Activated CD4-positive, CD25-positive, alpha-beta regulatory T cell treated with anti-CD3 and anti-CD28 coated beads, Interleukin-2, amount 50 U/mL, for 24 hours (primary cell): ENCODE measurements around the gene ERBB4.
"Not testable (repeated sequence)": the region's sequence is repeated elsewhere in the genome, so short reads cannot be mapped to it uniquely, and the experiment has no call there.

ENCODE experiments used
- ATAC-seq, 2 donors: fragments of 150-1000 bp; cut with Tn5 transposase; one replicate each; pipeline ENCODE4 v1.10.0; 2021; ENCODE audit warnings: mild to moderate bottlenecking in 1 of 2, moderate library complexity in 1 of 2

Gene ERBB4

GRCh38 chr2:212194396-212194795 is 344.2 kb downstream of the ERBB4 start:
- ATAC-seq, result no peak

GRCh38 chr2:212193803-212194202 is 344.8 kb downstream of the ERBB4 start:
- no peak for ATAC-seq

DNA sequence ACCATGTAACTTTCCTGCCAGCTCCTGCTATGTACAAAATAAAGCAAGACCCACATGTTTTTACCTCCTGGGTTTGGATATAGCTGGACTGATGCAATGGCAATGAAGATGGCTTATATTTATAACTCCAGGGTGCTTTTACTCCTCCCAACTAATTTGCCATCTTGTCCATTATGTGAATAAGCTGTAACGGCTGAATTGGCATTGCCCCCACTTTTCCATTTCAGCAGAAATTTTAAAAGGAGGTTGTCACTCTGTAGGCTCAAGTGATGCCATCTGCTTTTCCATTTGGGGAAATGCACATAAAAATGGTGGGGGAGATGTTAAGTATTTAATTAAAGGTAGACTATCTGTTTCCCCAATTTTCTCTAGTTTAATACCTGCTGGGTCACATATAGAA is 345.5 kb downstream of the ERBB4 start:
- ATAC-seq, result no peak

- ATAC-seq, result not testable (repeated sequence)
These were observed 347.2 kb downstream of the ERBB4 start for GRCh38 chr2:212191438-212191837.

DNA sequence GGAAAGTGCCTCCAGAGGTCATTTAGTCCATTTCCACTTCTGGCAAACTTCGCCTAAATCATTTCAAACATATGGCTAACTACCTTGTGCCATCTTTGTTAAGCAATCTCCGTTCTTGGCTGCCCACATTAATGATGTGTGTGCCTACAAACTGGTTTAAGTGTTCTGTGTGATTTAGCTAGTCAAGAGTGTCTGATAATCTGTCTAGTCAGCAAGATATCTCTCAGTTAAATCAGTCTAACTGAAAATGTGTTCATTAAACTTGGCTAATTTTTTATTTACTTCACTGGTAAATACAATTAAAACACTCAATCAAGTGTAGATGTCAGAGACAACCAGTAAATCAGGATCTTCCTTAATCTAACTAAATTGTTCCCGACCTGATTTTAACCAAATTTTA is 352.4 kb downstream of the ERBB4 start:
- ATAC-seq, result no peak

- ATAC-seq, result no peak
These were observed 357.0 kb downstream of the ERBB4 start for GRCh38 chr2:212181646-212182045.

DNA sequence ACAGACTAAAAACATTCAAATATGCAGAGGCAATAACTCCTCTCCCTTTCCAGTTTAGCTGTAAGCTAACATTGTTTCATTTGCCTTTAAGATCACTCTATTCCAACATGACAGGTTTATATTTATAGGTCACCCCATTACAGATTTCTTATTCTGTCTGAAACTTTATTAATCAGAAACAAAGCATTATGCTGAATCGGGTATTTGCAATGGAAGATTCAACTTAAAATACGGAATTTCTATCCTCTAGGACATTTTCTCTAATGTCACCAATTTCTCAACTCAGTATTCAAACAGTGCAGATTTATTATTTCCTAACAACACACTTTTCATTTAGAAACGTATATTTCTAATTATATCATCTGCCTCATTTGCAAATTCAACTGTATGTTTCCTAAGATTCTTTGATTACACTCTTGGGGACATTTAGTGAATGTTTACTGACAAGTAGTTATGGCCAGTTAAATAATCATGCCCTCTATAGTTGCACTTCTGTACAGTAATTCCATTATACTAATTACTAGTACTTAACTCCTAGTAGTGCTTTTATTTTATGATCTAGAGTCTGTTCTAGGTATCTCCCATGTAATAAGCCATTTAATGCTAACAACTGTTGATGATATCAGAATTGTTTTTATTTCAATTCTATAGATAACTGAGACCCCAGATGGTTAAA is 358.1 kb downstream of the ERBB4 start:
- no peak for ATAC-seq

DNA sequence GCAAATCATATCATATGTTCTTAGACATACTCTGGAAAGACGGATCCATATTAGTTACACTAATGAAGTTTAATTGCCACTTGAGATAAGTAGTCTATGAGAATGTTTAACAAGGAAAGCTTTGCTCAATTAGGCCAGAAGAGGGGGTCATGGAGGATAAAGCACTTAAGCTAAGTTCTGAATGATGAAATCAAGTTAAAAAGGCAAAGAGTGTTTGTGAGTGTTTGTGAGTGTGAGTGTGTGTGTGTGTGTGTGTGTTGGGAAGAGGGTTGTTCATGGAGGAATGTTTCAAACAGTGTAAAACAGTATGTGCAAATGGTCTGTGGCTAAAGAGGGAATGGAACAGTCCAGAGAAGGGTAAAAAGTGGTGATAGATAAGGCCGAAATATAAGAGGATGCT is 360.9 kb downstream of the ERBB4 start:
- no peak for ATAC-seq

DNA sequence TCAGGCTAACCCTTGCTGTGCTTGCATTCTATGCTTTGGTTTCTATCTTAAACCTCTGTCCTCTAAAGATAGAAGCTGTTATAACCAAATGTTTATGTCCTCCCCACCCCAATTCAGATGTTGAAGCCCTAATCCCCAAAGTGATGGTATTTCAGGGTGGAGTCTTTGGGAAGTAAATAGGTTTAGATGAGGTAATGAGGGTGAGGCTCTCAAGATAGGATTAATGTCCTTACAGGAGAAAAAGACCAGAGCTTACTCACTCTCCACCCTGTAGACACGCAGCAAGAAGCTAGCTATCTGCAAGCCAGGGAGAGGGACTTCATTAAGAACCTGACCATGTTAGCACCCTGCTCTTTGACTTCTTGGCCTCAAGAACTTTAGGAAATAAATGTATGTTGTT is 362.5 kb downstream of the ERBB4 start:
- ATAC-seq, result no peak

DNA sequence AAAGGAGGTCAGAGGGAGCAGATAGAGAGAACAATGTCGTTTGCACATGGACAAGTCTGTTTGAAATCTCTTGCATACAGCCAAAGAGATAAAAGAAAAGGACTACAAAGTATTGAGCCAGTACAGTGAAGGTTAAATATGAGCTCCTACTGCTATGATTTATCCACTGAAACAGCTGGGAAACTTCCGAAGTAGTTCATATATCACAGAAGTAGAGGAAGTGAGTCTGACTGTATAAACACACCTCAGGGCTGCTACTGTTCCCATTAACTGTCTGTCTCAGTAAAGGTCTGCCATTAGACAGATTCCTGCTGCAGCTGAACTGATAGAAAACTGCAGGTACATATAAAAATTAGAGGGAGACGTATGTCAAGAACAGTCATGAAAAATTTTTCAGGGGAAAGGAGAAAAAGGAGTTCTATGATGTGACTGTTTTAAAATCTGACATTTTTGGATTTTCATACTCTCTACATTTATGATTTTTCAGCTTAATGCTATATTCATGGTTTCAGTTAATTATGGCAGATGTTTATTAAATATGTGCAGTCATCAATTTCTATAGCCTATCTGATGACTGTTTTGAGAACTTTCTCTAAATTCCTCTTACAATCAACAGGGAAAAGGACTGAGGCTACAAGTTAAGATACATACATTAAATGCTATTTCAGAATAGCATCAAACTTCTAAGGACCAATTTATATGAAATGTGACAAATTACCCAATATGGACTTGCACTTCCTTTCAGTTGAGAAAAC is 364.7 kb downstream of the ERBB4 start:
- no peak for ATAC-seq

DNA sequence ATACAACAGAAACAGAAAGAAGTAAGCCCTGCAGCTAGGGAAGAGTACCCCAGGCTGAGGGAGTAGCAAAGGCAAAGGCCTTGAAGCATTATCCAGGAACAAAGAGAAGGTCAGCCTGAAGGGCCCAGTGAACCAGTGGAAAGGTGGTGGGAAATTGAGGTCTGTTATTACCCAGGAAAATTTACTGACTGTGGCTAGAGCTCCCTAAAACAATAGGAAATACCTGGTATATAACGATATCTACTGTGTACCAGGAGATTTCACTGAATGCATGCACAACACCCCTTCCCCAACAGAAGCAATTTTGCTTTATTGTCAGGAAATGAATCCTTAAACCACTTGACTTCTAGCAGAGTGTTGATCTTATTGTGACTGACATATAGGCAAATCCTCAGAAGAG is 365.3 kb downstream of the ERBB4 start:
- ATAC-seq, result no peak

DNA sequence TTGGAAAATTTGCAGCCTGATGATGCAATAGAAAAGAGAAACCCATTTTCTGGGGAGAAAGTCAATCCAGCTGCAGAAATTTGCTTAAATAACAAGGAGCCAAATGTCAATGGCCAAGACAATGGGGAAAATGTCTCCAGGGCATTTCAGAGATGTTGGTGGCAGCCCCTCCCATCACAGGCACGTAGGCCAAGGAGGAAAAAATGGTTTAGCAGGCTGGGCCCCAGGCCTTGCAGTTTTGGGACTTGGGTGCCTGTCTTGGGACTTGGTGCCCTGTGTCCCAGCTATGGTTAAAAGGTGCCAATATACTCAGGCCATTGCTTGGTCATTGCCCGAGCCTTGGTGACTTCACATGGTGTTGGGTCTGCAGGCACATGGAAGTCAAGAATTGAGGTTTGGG is 368.2 kb downstream of the ERBB4 start:
- no peak for ATAC-seq

- no peak for ATAC-seq
These were observed 380.5 kb downstream of the ERBB4 start for GRCh38 chr2:212158081-212158480.

- ATAC-seq, result no peak
These were observed 381.6 kb downstream of the ERBB4 start for GRCh38 chr2:212157012-212157411.

GRCh38 chr2:212156088-212156487 is 382.5 kb downstream of the ERBB4 start:
- no peak for ATAC-seq

DNA sequence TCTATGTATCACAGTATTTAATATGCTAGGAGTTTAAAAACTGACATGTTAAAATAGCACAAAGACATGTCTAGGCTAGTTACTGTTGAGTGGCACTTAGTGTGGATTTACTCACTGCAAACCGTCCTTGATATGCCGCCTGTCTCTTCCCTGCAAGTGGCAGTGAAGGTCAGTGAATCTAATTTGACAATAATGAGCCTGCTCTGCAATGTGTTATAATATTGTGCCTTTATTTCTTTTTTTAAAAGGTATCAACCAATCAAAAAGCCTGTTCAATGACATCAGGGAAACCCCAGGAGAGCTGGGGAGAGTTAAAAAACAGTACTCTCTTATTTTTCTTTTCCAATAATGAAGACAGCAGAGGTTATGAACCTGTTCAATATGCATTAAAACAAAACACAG is 384.1 kb downstream of the ERBB4 start:
- ATAC-seq, result no peak

- ATAC-seq, result no peak
These were observed 384.7 kb downstream of the ERBB4 start for GRCh38 chr2:212153923-212154322.

DNA sequence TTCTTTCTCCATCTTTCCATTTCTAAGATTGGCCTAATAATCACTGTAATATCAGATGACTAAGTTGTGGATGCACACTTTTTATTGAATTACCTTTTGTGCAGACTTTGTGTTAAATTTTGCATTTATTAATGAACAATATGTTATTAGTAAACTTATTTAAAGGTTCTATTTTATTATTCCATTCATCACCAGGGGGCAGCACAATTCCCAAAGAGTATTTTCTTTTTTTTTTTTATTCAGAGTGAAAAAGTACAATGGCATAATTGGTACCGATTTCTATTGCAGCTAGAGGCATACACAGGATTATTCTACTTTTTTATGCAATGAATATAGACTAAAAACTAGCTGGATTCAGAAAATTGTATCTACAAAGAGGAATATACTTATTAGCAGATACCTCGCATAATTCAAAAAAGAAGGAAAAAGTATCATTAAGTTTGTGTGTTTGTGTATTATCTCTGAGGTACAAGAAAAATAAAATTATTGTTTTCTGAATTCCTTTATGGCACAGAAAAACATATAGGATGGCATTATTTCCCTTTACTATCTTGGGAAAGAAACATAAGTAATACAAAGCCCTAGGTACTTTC is 390.6 kb downstream of the ERBB4 start:
- no peak for ATAC-seq

DNA sequence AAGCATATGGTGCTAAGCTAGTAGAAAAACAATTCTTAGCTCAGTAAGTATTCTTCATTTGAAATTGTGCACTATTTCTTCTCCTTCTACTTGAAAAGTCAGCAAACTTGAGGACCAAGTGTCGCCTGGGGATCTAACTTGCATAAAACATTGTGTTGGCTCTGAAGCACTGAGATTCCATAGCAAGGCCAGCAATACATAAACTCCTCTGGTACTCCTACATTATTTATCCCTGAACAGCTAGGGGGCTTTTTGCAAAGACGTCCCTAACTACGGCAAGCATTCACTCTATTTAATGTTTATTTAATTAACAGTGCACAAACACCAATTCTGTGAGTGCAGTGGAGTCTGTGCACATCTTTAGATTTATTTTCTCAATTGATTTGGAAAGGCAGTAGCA is 392.2 kb downstream of the ERBB4 start:
- ATAC-seq, result no peak

GRCh38 chr2:212145121-212145520 is 393.5 kb downstream of the ERBB4 start:
- no peak for ATAC-seq

- no peak for ATAC-seq
These were observed 396.0 kb downstream of the ERBB4 start for GRCh38 chr2:212142631-212143030.

- ATAC-seq, result no peak
These were observed 397.1 kb downstream of the ERBB4 start for GRCh38 chr2:212141499-212141898.

DNA sequence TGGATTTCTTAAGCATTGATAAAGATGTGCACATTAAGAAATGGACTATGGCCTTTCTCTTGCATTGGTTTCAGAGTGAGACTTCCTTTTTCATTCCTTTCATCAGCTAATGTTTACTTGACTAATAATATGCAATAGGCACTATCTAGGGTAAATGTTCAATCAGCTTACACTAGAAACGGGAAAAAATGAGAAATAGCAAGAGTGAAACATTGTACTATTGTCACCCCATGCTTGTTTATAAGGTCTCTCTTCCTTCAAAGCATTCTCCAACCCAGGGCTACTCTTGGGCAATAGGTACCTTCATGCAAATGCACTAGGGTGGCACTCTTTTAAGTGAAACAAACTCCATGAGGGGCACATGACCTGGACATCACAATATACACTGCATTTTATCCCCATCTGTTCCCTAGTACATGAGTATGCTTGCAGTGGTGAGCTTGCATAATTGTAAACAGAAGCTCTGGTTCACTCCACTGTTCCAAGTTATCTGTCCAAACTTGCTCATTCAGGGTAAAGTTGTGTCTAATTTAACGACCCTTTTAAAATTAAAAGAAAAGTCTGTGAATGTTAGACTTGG is 402.3 kb downstream of the ERBB4 start:
- ATAC-seq, result no peak

DNA sequence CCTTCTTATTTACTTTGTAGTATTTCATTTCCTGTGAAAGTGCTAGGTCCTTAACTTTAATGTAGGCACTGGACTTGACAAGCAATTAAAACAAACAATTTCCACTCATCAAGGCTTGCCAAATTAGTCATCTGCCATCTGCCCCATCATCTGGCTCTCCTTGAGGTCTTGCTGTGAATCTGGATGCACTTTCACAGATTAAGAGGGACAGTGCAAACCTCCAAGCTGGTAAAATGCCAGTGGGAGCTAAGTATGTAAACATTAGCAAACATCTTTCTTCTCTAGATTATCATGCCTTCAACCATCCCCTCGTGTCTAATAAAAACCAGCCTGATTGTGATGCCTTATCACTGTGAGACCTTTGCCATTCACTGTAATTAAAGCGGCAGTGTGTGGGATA is 402.9 kb downstream of the ERBB4 start:
- ATAC-seq, result no peak
